Endodermal cell (in vitro differentiated cells): ENCODE results near the gene PAGR1. TPM values are rescaled to one million over a fixed set of nuclear protein-coding genes. Genes with fewer than 3 reads are reported as not detected.
"Not testable (repeated sequence)": the region's sequence is repeated elsewhere in the genome, so short reads cannot be mapped to it uniquely, and the experiment has no call there.

Experiments used
- DNase-seq: peaks from one replicate; pipeline ENCODE4 v3.0.0-alpha.2; 2017
- H3K27ac ChIP-seq: 2 replicates; pipeline ENCODE4 v1.5.1; 2013; ENCODE audit warnings: mild to moderate bottlenecking, low read depth, low read length, moderate library complexity
- H3K27me3 ChIP-seq: 2 replicates; pipeline ENCODE4 v1.6.1; 2013; ENCODE audit warnings: mild to moderate bottlenecking, low read length, moderate library complexity; ENCODE audit not compliant: insufficient read depth, control insufficient read depth, poor library complexity, severe bottlenecking
- H3K36me3 ChIP-seq: 2 replicates; pipeline ENCODE4 v1.7.0; 2013; ENCODE audit warnings: mild to moderate bottlenecking, low read length, moderate library complexity; ENCODE audit not compliant: control insufficient read depth, insufficient read depth
- H3K4me1 ChIP-seq: one replicate; pipeline ENCODE4 v1.7.0; 2013; ENCODE audit warnings: low read length; ENCODE audit not compliant: control insufficient read depth, insufficient read depth
- H3K4me3 ChIP-seq: 2 replicates; pipeline ENCODE4 v1.5.1; 2013; ENCODE audit warnings: mild to moderate bottlenecking, low read length, moderate library complexity
- H3K9ac ChIP-seq: 2 replicates; pipeline ENCODE4 v1.6.1; 2013; ENCODE audit warnings: mild to moderate bottlenecking, low read length, moderate library complexity; ENCODE audit not compliant: poor library complexity, severe bottlenecking; ENCODE audit errors: extremely low read depth
- H3K9me3 ChIP-seq: 2 replicates; pipeline ENCODE4 v1.6.1; 2013; ENCODE audit warnings: mild to moderate bottlenecking, low read length, moderate library complexity; ENCODE audit not compliant: control insufficient read depth
- H3K27ac Mint-ChIP-seq: 2 replicates; pipeline ENCODE4 v1.8.0; 2020; ENCODE audit warnings: mixed read lengths
- H3K27me3 Mint-ChIP-seq: 2 replicates; pipeline ENCODE4 v1.8.0; 2021; ENCODE audit warnings: mild to moderate bottlenecking, mixed read lengths; ENCODE audit not compliant: insufficient read depth
- H3K36me3 Mint-ChIP-seq: 2 replicates; pipeline ENCODE4 v1.8.0; 2020; ENCODE audit warnings: low read depth, mixed read lengths
- H3K4me1 Mint-ChIP-seq: 2 replicates; pipeline ENCODE4 v1.8.0; 2020; ENCODE audit warnings: mixed read lengths
- H3K4me3 Mint-ChIP-seq: 2 replicates; pipeline ENCODE4 v1.8.0; 2020; ENCODE audit warnings: mild to moderate bottlenecking, moderate library complexity, mixed read lengths
- H3K9me3 Mint-ChIP-seq: 2 replicates; pipeline ENCODE4 v1.8.0; 2020; ENCODE audit warnings: mild to moderate bottlenecking, mixed read lengths
- WGBS, 2 experiments: methylation state at CpG; one replicate each; pipeline versions ENCODE4 v1.1.5 to v1.1.7; 2013; ENCODE audit warnings: missing lambda C conversion rate in 2 of 2, mixed read lengths in 1 of 2; ENCODE audit not compliant: insufficient coverage in 1 of 2, insufficient read length in 1 of 2; 5-methylcytosine and 5-hydroxymethylcytosine counted together
- total RNA-seq, 2 donors: library from RNA; stranded (reverse); fragmentation: NEBNext Ultra II Directional in 1 of 2; extraction: Animal tissue kit (Norgen Biotek cat#: 25700) in 1 of 2; gene quantifications; 2 replicates in 1 of 2; 3 replicates in 1 of 2; pipeline ENCODE4 v1.2.1, GENCODE V29; 2021
- TF ChIP-seq, protein P1 (sequence below): fragments of 200-600 bp; sonication (generic); conservative IDR thresholded peaks from 2 replicates; pipeline ENCODE4 v1.5.0; 2021; ENCODE audit warnings: antibody characterized with exemption, mild to moderate bottlenecking

Gene PAGR1
- total RNA-seq, 2 donors from 2014 or later, result 43.0 to 65.7 TPM

DNA sequence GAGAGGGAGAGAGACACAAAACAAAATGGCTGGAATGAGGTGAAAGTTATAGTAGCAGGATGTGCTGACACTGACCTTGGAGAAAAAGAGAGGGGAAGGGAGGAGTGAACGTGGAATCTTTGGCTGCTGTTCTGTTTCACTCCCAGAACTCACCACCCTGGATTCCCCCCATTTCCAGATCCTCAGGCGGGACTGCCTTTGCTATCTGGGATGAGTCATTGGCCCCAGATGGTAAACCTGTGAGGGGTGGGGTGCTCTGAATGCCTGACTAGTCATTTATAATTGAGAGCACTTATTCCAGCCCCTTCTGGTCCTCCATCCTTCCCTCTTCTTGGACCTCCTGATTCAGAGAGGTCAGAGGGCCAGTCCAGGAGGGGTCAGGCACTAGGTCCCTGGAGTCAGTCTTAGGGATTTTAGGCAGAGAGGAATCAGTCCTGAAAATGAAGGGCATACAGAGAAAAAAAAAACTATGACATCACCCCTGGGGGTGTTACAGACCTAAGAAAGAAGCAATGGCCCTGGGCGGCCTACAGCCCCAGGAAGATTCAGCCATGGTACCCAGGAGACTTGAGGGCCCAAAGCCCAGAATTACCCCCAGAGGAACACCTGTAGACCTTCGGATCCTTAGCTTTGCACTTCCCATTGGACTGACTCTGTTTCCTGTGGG lies 40.1 kb upstream of the PAGR1 start:
- no peak overlapping the region for H3K27ac ChIP-seq
- no peaks in the 10 kb centered on the region for H3K9me3 ChIP-seq
- no peaks in the 10 kb centered on the region for H3K36me3 Mint-ChIP-seq
- no peak overlapping the region for H3K27ac Mint-ChIP-seq
- H3K4me1 Mint-ChIP-seq, result no peaks in the 10 kb centered on the region
- no peak overlapping the region for H3K9ac ChIP-seq
- H3K27me3 ChIP-seq, result no peaks in the 10 kb centered on the region
- no peak for DNase-seq
- TF ChIP-seq, protein P1, sequence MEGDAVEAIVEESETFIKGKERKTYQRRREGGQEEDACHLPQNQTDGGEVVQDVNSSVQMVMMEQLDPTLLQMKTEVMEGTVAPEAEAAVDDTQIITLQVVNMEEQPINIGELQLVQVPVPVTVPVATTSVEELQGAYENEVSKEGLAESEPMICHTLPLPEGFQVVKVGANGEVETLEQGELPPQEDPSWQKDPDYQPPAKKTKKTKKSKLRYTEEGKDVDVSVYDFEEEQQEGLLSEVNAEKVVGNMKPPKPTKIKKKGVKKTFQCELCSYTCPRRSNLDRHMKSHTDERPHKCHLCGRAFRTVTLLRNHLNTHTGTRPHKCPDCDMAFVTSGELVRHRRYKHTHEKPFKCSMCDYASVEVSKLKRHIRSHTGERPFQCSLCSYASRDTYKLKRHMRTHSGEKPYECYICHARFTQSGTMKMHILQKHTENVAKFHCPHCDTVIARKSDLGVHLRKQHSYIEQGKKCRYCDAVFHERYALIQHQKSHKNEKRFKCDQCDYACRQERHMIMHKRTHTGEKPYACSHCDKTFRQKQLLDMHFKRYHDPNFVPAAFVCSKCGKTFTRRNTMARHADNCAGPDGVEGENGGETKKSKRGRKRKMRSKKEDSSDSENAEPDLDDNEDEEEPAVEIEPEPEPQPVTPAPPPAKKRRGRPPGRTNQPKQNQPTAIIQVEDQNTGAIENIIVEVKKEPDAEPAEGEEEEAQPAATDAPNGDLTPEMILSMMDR, result no peak
- no peaks in the 10 kb centered on the region for H3K36me3 ChIP-seq
- WGBS, 2 experiments, result 74 to 100% methylated on average over 1 to 4 of the region's 4 CpGs
- peaks cover 30% of the 10 kb centered on the region for H3K27me3 Mint-ChIP-seq
- no peaks in the 10 kb centered on the region for H3K4me1 ChIP-seq
- H3K9me3 Mint-ChIP-seq, result no peaks in the 10 kb centered on the region
- H3K4me3 Mint-ChIP-seq, result no peak overlapping the region
- no peak overlapping the region for H3K4me3 ChIP-seq

DNA sequence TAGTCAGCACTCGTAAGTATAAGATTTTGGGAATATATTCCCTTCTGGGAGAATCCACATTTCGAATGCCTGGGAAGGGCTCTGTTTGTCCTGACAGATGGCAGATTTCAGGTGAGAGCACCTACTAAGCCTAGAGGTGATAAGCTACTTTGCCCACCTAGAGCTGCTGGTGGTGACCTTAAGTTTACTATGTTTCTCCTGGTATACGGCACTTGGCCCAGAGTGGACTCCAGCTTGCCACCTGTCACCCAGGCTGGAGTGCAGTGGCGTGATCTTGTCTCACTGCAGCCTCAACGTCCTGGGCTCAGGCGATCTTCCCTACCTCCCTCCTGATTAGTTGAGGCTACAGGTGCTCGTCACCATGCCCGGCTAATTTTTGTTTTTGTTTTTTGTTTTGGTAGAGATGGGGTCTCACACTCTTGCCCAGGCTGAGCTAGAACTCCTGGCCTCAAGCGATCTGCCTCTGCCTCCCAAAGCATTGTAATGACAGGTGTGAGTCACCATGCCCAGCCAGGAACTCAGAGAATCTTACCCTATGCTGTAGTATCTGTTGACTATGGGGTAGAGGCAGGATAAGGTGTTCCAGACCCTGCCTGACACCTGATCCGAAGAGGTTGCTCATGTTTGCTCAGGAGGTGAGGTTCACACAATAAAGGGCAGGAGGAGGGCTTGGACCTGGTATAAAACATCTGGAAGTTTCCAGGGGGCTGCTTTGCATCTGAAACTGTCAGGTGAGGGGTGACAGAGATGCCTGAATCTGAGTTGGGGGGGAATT lies 38.2 kb upstream of the PAGR1 start, which contains the start of gene ZG16:
Gene ZG16 (plus strand): TSS at position 681 of the 775 bp plus-strand sequence. CDS start 1,011 bp downstream, outside the sequence.
- Histone ChIP-seq H3K27me3 (no peaks in the 10 kb centered on the region), H3K9ac (no peak within 1 kb of the TSS), H3K27ac (no peak within 1 kb of the TSS), H3K4me3 (no peak within 1 kb of the TSS), H3K4me1 (no peaks in the 10 kb centered on the region), H3K9me3 (no peaks in the 10 kb centered on the region), H3K36me3 (no peaks in the 10 kb centered on the region)
- Mint-ChIP-seq H3K9me3 (no peaks in the 10 kb centered on the region), H3K27me3 (peaks cover 39% of the 10 kb centered on the region), H3K4me3 (no peak within 1 kb of the TSS), H3K27ac (no peak within 1 kb of the TSS), H3K36me3 (no peaks in the 10 kb centered on the region), H3K4me1 (no peaks in the 10 kb centered on the region)
- WGBS, 2 experiments, result 73 to 99% methylated on average over 7 to 10 of the region's 10 CpGs
- DNase-seq, result no peak
- TF ChIP-seq, protein P1, result no peak

DNA sequence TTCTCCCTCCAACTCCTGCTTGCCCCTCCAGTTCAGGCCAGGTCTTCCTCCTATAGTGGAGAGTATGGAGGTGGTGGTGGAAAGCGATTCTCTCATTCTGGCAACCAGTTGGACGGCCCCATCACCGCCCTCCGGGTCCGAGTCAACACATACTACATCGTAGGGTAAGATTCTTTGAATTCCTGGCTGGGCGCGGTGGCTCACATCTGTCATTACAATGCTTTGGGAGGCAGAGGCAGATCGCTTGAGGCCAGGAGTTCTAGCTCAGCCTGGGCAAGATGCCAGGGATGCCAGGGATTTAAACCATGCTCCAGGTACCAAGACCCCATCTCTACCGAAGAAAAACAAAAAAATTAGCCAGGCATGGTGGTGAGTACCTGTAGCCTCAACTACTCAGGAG lies 36.5 kb upstream of the PAGR1 start:
- Mint-ChIP-seq H3K9me3 (no peaks in the 10 kb centered on the region), H3K27me3 (peaks cover 47% of the 10 kb centered on the region)
- WGBS, 2 experiments, result 69 to 78% methylated on average over 5 to 10 of the region's 10 CpGs

DNA sequence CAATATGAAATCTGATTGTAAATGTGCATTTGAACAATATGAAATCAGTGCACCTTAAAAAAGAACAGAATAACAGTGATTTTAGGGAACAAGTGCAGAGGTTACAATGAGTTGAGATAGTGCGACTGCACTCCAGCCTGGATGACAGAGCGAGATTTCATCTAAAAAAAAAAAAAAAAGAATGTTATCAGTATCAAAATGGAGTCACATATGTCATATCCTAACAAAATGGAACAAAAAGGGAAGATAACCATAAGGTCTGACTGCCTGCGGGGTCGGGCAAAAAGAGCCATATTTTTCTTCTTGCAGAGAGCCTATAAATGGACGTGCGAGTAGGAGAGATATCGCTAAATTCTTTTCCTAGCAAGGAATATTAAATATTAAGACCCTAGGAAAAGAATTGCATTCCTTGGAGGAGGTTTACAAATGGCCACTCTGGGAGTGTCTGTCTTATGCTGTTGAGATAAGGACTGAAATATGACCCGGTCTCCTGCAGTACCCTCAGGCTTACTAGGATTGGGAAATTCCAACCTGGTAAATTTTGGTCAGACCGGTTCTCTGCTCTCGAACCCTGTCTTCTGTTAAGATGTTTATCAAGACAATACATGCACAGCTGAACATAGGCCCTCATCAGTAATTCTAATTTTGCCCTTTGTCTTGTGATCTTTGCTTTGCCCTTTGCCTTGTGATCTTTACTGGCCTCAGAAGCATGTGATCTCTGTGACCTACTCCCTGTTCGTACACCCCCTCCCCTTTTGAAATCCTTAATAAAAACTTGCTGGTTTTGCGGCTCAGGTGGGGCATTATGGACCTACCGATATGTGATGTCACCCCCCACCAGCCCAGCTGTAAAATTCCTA lies 32.6 kb upstream of the PAGR1 start:
- not testable (repeated sequence) for H3K4me1 ChIP-seq, H3K36me3 ChIP-seq, H3K9me3 Mint-ChIP-seq, H3K27ac ChIP-seq, DNase-seq, H3K36me3 Mint-ChIP-seq, H3K9ac ChIP-seq, H3K4me1 Mint-ChIP-seq, H3K27me3 ChIP-seq, H3K27ac Mint-ChIP-seq, H3K9me3 ChIP-seq, H3K4me3 Mint-ChIP-seq, H3K4me3 ChIP-seq
- peaks cover 55% of the 10 kb centered on the region for H3K27me3 Mint-ChIP-seq
- 79 to 90% methylated on average over 7 to 13 of the region's 13 CpGs for WGBS, 2 experiments

More for the DNA sequence above, 36.5 kb upstream of the PAGR1 start:
- Mint-ChIP-seq H3K36me3 (no peaks in the 10 kb centered on the region), H3K27ac (no peak overlapping the region), H3K4me3 (no peak overlapping the region), H3K4me1 (no peaks in the 10 kb centered on the region)
- peak; percentile 65 for DNase-seq
- no peak overlapping the region for H3K9ac ChIP-seq
- H3K4me3 ChIP-seq, result no peak overlapping the region
- no peaks in the 10 kb centered on the region for H3K27me3 ChIP-seq
- TF ChIP-seq, protein P1, result no peak
- no peak overlapping the region for H3K27ac ChIP-seq
- H3K4me1 ChIP-seq, result no peaks in the 10 kb centered on the region
- no peaks in the 10 kb centered on the region for H3K9me3 ChIP-seq
- H3K36me3 ChIP-seq, result no peaks in the 10 kb centered on the region
